ACHN (cell line): ENCODE data around the gene PAX6.

Experiments used
- DNase-seq: peaks from one replicate; pipeline ENCODE4 v3.0.0-alpha.2; 2015
- in situ Hi-C: cut with HindIII; loops from 2 replicates; pipeline ENCODE4 v1.10.0; 2017; ENCODE audit warnings: low sequenced_read_pairs, low pct_ligation_motif_present, low pct_unique_long_range_greater_than_20kb

PAX6 gene

DNA sequence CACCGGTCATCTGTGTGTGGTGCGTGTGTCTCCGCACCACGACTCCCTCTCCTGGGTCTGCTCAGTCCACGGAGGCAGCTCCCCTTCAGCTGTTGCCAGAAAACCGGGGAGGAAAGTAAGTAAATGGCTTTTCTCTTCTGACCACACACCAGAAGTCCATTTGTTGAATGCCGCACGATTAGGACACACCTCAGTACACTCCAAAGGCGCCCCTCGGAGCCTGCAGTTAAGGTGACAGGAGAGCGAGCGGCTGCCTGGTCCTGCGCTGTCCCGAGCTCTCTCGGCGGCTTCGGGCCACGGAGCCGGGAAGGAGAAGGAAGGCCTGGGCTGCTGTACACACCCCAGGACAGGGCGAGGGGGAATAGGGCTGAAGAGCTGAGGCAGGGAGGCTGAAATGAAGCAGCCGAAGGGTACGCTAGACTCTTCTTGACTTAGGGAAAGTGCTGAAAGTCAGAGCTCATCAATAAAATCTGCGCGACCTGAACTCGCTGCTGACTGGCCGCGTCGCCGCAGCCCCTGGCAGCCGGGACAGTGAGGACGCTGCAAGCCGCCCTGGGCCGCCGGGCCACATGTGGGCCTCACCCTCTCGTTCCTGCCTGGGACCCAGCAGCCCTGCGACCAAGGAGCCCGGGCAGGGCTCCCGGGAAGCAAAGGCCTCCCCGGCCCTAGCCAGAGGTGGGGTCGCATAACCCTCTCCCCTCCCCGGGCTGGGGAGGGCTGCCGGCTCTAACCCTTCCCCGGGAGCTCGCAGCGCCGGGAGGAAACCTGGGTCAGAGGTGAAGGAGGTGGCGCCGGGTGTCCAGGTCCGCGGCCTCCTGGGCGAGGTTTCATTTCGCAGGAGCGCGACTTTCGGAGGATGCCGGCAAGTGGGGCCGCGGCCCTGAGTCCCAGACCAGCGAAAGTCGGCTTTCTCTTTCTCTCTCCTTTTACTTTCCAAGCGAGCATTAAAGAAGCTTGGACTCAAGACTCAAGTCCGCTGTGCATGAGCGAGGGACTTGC, 1.6 kb upstream of the PAX6 start:
- in situ Hi-C loops: no loop called here
- DNase-seq: peak; percentile 39

DNA sequence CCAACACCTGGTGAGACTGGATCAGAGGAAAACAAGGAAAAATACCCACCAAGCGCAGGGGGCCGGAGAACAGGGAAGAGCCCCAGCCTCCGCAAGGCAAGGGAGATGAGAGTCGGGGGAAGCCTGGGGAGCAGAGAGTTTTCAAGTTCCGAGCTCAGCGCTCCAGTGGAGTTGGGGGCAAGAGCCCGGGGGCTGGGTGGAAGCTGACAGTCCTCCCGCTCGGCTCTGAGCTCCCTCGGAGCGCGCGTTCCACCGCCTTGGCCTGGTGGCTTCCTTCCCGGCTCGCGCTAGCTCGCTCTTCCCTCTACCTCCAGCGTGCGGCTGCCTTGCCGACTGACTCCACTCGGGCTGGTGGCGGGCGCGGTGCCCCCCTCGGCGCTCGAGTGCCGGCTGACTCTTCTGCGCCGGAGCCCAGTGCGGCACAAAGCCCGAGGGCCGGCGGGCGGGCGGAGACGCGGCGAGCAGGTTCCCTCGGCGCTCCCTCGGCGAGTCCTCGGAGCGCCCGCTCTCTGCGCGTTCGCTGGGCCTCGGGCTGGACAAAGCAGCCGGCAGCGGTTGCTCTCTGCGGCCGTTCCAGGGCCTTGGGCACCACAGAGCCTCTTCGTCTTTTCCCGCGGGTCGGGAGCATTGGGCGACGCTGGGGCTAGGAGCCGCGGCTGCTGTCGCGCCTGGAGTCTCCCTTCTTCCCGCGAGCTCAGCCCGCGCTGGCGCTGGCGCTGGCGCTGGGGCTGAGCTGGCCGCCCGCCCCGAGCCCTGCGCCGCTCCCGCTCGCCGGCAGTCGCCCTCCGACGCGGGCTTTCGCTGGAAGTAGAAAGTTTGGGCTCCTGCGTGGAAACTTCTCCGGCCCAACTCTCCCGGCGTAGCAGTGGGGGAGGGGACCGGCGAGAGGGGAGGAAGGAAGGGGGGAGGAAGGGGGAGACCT, 1.0 kb downstream of the PAX6 start:
- peak; percentile 50 for DNase-seq
- in situ Hi-C loops: no loop called here

GRCh38 chr11:31809541-31809856, 1.6 kb downstream of the PAX6 start:
- in situ Hi-C loops: no loop called here
- DNase-seq: no peak

- peak; percentile 9 for DNase-seq
- in situ Hi-C loops: no loop called here
Measured at GRCh38 chr11:31808721-31809540, 2.2 kb downstream of the PAX6 start.

- no peak for DNase-seq
- in situ Hi-C loops: no loop called here
Measured at GRCh38 chr11:31807799-31808667, 3.1 kb downstream of the PAX6 start.

DNA sequence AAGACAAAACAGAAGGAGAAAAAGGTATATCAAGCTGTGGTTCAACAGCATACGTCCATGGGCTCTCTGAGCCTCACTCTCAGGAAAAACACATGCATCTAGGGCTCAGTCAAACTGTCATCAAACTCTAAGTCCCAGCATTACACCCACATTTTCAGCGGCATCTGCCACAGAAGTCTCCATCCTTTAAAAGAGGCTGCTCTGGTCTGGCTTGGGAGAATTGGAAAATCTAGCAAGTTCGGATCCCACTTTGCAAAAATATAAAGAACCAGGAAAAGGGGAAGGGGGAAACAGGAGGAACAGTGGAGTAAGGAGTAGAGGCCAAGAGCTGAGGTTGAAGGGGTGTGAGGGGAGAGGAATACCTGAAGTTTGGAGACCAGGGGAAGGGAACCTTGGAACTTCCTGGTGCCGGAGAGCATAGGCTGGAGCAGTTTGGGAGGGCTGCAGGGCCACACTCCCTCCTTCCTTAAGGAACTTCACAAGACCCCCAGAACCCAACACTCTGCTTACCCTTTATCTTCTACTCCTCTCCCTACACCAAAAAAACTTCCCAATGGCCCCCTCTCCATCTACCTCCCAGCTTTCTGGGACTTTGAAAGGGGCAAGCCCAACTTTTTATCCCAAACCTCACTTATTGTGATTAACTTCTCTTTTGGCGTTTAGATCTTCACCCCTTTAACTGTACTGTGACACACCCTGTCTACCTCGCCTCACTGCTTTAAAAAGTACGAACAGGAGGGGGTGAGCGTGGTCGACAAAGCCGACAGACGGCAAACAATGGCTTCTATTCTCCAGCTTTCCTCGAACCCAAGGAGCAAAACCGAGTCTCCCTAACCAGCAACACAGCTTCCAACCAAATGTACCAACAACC, 4.0 kb downstream of the PAX6 start:
- in situ Hi-C loops: no loop called here
- no peak for DNase-seq

GRCh38 chr11:31806186-31806927, 4.8 kb downstream of the PAX6 start:
- in situ Hi-C loops: no loop called here
- no peak for DNase-seq

- no peak for DNase-seq
- in situ Hi-C loops: no loop called here
Measured at GRCh38 chr11:31805629-31806185, 5.4 kb downstream of the PAX6 start.

GRCh38 chr11:31805037-31805628, 6.0 kb downstream of the PAX6 start:
- DNase-seq: no peak
- in situ Hi-C loops: no loop called here

DNA sequence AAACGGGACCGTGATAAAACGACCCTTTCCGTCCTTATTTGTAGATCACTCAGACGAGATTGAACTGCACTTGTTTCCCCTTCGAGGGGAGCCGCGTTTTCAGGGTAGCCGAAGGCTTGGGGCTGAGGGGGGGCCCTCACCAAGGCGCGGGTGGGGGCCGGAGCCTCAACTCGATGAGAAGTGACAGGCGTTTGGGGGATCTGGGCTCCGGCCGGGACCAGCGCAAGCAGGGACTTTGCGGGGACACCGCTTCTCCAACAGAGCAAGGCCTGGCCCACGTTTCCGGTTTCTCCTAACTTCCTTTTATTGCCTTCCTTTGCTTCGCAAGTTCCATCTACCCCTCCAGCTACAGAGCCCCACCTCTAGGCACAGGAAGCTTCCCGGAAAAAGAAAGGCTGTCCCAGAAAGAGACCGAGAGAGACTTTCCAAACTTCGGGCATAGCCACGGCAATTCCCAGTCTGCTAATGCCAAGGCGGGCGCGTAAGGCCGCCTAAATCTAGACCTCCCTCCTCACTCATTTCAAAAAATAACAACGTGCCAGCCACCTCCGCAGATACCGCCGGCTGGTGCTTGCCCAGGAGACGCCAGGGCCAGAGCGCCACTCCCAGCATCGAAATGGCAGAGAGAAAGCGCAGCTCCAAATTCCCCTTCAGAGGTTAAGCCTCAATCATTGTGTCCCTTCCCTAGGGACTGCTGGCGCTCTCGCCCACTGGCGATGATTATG, 6.6 kb downstream of the PAX6 start:
- DNase-seq: no peak
- in situ Hi-C loops: no loop called here

DNA sequence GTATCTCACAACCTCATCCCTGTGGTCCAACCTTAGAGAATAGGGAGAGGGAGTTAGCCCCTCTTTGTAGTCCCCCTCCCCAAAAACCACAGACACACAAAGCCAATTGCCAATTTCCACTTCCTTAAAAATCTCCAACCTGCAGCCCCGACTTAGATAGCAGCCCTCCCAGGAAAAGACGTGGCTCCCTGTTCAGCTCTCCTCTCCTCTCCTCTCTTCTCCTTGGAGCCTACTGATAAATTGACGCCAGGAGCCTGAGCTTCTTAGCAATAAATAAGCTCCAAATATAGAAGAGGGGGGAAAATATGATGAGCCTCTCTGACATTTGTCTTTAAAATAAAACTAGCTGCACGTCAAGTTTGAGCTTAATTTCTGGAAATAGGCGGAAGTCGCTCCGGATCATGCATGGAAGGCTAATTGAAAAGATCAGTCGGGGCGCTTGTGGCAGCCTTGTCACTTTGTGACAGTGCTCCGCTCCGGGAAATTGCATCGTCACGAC, 7.3 kb downstream of the PAX6 start:
- in situ Hi-C loops: no loop called here
- DNase-seq: no peak

DNA sequence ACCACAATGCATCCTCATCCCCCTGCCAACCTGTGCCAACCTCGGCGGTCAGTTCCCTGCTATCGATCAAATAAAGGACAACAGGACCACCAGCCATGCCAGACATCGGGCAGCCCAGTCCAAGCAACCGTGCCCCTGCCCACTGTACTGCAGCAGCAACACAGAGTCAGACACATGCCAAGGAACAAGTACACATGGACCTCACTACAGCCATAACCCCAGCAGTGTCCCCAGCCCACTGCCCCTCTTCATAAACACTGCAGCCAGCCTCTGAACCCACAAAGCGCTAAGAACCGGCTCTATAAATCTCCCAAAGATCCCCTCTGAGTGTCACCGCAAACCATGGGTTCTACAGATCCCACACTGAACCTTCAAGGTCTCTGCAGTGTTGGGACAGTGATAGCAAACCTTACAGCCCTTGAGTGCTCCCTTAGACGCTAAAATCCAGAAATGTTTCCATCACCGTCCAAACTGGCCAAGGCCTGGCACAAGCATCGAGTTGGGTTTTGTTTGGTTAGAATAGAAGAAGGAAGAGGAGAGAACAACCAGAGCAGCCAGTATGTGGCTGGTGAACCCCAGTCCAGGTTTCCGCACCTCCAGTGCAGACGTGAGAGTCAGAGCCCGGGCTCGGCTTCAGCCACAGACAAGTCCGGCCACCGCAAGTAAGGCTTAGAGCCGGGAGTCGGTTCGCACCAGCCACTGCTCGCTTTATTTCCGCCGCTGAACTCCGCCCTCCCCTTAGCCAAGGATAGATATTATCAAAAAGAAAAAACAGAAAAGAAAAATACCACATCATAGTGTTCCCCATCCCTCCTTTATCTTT, 7.9 kb downstream of the PAX6 start:
- no peak for DNase-seq
- in situ Hi-C loops: no loop called here

GRCh38 chr11:31802609-31802989, 8.5 kb downstream of the PAX6 start:
- in situ Hi-C loops: no loop called here

GRCh38 chr11:31802000-31802551, 9.0 kb downstream of the PAX6 start:
- in situ Hi-C loops: no loop called here
- DNase-seq: no peak

More at GRCh38 chr11:31802609-31802989, 8.5 kb downstream of the PAX6 start:
- no peak for DNase-seq
